HEK293T (cell line): ENCODE measurements around the gene PARP4.

ENCODE experiments used
- ARNT ChIP-seq: fragments of 450-650 bp; IDR thresholded peaks from 2 replicates; pipeline ENCODE4 v1.6.1; 2017; ENCODE audit warnings: mild to moderate bottlenecking
- BHLHE40 ChIP-seq: fragments of 450-650 bp; IDR thresholded peaks from 2 replicates; pipeline ENCODE4 v1.6.1; 2016; ENCODE audit warnings: mild to moderate bottlenecking, moderate library complexity, borderline replicate concordance
- CTBP1 ChIP-seq: fragments of 450-650 bp; IDR thresholded peaks from 2 replicates; pipeline ENCODE4 v1.6.1; 2016; ENCODE audit warnings: borderline replicate concordance
- ELF4 ChIP-seq: fragments of 450-650 bp; IDR thresholded peaks from 2 replicates; pipeline ENCODE4 v1.6.1; 2017; ENCODE audit warnings: antibody characterized with exemption
- FOXA1 ChIP-seq: fragments of 450-650 bp; IDR thresholded peaks from 2 replicates; pipeline ENCODE4 v1.6.1; 2016; ENCODE audit warnings: mild to moderate bottlenecking
- FOXK2 ChIP-seq: fragments of 450-650 bp; IDR thresholded peaks from 2 replicates; pipeline ENCODE4 v1.6.1; 2016; ENCODE audit warnings: mild to moderate bottlenecking
- FOXM1 ChIP-seq: fragments of 450-650 bp; IDR thresholded peaks from 2 replicates; pipeline ENCODE4 v1.6.1; 2017; ENCODE audit warnings: mild to moderate bottlenecking, borderline replicate concordance
- HDGF ChIP-seq: fragments of 450-650 bp; IDR thresholded peaks from 2 replicates; pipeline ENCODE4 v1.6.1; 2017; ENCODE audit warnings: antibody characterized with exemption, borderline replicate concordance
- L3MBTL2 ChIP-seq: fragments of 450-650 bp; conservative IDR thresholded peaks from 2 replicates; pipeline ENCODE4 v1.6.1; 2016; ENCODE audit warnings: mild to moderate bottlenecking
- LEF1 ChIP-seq: fragments of 450-650 bp; IDR thresholded peaks from 2 replicates; pipeline ENCODE4 v1.6.1; 2017; ENCODE audit warnings: mild to moderate bottlenecking, borderline replicate concordance
- NFRKB ChIP-seq: fragments of 450-650 bp; IDR thresholded peaks from 2 replicates; pipeline ENCODE4 v1.6.1; 2016; ENCODE audit warnings: mild to moderate bottlenecking, moderate library complexity
- SP1 ChIP-seq: fragments of 450-650 bp; IDR thresholded peaks from 2 replicates; pipeline ENCODE4 v1.6.1; 2017
- TARDBP ChIP-seq: fragments of 450-650 bp; IDR thresholded peaks from 2 replicates; pipeline ENCODE4 v1.6.1; 2016
- TF ChIP-seq, protein P1 (sequence below): fragments of 450-650 bp; IDR thresholded peaks from 2 replicates; pipeline ENCODE4 v1.6.1; 2016

DNA sequence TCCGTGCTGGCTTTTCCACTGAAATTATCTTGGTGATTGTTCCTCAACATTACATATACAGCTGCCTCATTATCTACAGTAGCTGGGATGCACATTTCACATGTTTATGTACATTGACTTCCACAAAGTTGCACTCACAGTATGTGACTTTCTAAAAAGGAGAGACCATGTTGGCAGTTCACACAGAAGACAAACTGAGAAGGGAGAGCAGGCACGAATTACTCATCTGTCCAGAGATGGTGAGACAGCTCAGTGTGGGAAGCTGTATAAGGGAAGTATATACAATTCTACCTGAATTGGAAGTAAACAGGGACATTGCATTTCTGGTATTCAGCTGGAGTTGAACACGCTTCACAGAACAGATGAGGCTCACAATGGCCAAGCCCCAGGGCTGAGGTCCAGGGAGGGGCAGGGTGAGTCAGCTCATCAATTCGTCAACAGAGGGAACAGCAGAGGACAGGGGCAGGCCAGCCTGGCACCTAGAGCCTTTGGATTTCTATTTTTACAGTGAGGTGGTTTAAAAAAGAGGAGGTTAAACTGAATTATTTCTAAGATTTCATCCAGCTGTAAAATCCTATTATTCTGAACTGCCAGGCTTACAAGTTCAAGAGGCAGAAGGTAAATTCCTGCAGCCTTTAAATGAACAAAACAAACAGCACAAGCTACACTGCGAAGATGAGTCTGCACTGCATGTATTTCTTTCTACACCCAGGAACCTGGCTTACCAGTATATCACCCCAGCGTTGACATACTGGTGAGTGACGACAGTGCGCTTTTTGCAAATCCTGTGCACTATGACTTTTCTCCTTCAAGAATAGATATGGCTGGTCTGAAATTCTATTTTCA lies 9.8 kb downstream of the PARP4 start:
- TF ChIP-seq ARNT (no peak), FOXM1 (no peak), TARDBP (no peak), FOXA1 (no peak), SP1 (no peak), ELF4 (no peak), FOXK2 (no peak), BHLHE40 (no peak), HDGF (no peak), NFRKB (no peak), CTBP1 (no peak), L3MBTL2 (no peak), LEF1 (no peak)
- TF ChIP-seq, protein P1, sequence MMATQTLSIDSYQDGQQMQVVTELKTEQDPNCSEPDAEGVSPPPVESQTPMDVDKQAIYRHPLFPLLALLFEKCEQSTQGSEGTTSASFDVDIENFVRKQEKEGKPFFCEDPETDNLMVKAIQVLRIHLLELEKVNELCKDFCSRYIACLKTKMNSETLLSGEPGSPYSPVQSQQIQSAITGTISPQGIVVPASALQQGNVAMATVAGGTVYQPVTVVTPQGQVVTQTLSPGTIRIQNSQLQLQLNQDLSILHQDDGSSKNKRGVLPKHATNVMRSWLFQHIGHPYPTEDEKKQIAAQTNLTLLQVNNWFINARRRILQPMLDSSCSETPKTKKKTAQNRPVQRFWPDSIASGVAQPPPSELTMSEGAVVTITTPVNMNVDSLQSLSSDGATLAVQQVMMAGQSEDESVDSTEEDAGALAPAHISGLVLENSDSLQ, result no peak
